Stimulated activated CD8-positive, alpha-beta memory T cell treated with anti-CD3 and anti-CD28 coated beads, Interleukin-7, amount 100 ng/mL, for 48 hours (primary cell): ENCODE data around the gene NFXL1.
"Not testable (repeated sequence)": the region's sequence is repeated elsewhere in the genome, so short reads cannot be mapped to it uniquely, and the experiment has no call there.

Source experiments
- DNase-seq, 2 donors: peaks; one replicate each; pipeline ENCODE4 v3.0.0-alpha.2; 2020; ENCODE audit warnings: low read depth in 1 of 2; ENCODE audit errors: extremely low read depth in 1 of 2

Gene NFXL1

GRCh38 chr4:47914220-47914925, at the start of gene NFXL1:
Gene NFXL1 (minus strand): TSS chr4:47914583. CDS start chr4:47914203, 380 bp downstream.
- peak; percentile 93 to 97 for DNase-seq

- DNase-seq, result no peak
These were observed 40.3 kb upstream of the NFXL1 start for GRCh38 chr4:47954677-47955076.

DNA sequence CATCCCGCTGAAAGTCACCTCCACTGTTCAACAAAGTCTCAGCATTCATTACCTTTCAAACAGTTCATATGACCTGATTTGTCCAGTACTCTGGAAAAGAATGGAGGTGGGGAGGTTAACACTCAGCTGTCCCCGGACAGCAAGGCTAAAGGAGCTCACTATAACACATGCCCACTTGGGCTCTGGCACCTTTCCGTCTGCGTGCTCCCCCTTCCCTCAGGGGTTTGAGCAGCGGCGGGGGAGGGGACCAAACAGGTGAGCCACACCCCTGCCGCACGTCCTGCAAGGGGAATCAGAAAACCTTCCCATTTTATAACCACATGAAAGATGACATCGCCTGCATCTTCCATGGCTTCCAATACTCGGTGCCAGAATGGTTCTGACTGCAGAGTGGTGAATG, 39.9 kb upstream of the NFXL1 start:
- no peak for DNase-seq

GRCh38 chr4:47945930-47946726, 31.7 kb upstream of the NFXL1 start:
- no peak for DNase-seq

DNA sequence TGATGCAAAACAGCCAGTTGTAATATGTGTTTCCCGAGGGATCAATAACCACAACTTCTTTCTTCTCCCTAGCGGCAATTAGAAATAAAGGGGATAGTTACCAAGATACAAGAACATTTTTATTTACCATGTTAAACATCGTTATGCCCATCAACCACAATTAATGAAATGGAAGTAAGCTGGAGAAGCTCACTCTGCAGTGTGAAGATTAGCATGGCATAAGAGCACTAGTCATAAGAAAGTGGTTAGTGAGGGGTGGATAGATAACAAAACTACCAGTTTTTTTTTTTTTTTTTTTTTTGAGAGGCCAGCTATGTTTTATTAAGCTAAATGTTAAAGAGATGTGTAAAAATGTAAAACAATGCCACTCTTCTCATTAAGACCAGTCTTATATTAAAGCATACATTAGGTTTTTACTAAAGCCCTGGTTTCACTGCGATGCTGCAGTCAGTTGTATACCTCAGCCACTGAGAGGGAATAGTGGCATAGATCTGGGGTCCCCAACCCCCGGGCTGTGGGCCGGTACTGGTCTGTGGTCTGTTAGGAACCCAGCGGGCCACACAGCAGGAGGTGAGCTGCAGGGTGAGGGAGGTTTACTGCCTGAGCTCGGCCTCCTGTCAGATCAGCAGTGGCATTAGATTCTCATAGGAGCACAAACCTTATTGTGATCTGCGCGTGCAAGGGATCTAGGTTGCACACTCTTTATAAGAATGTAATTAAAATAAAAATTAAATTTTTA, 27.9 kb upstream of the NFXL1 start:
- DNase-seq, result no peak

DNA sequence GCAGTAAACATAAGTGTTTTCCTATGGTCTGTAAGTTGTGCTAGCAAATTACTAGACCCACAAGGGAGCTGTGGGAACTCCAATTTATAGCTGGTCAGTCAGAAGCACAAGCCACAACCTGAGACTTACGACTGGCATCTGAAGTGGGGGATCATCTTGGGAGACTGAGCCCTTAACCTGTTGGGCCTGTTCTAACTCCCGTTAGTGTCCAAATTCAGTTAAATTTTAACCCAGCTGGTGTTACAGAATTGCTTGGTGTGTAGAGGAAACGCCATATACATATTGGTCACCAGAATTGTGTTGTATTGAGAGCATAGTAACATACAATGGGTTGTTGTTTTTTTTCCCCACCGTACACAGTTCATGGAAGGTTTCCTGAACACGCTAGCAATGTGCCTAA, 25.1 kb upstream of the NFXL1 start:
- no peak for DNase-seq

- no peak for DNase-seq
These were observed 22.0 kb upstream of the NFXL1 start for GRCh38 chr4:47936336-47936735.

DNA sequence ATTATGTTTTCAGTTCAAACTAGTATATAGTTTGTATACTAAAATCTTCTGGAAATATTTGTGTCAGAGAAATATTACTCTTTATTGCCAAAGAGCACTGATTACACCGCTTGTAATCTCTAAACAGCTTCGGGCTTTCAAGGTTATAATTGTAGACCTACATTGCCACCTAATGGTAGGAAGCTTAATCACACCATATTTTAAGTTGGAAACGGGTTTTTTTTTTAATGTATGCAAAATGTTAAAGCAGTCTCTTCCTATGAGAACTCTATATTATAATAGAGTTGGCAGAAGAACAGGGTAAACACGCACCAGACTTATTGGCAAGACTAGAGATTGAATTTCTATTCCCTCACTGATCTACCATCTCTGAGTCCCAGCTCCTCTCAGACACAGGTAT, 19.5 kb upstream of the NFXL1 start:
- DNase-seq, result no peak

DNA sequence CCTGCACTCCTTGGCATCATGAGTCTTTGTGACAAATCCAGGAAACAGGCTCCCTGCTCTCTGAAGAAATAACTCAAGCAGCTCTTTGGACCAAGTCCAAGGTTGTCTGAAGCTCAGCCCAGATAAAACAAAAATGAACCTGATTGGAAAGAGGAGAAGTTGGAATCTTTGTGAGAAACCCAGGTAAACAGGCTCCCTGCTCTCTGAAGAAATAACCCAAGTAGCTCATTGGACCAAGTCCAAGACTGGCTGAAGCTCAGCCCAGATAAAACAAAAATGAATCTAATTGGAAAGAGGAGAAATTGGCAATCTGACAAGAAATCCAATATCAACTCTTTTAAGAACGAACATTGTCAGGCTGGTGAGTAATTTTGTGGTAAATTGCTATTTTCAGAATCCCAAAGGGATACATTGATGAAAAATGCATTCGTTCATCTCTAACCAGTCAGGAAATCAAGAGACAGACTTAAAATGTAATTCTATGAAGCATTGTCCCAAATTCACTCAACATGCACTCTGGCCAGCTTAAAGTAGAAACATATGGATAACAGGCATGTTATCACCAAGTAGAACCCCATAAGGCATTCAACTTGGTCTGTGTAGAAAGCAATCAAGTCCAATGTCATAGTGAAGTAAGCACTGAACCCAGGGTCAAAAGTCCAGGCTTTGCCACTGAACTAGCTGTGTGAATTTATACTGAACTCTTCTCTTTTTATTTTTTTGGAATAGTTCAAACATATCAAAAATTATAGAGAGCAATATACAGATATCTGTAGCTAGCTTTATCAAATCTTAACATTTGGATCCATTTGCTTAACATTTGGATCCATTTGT, 16.8 kb upstream of the NFXL1 start:
- DNase-seq, result no peak

DNA sequence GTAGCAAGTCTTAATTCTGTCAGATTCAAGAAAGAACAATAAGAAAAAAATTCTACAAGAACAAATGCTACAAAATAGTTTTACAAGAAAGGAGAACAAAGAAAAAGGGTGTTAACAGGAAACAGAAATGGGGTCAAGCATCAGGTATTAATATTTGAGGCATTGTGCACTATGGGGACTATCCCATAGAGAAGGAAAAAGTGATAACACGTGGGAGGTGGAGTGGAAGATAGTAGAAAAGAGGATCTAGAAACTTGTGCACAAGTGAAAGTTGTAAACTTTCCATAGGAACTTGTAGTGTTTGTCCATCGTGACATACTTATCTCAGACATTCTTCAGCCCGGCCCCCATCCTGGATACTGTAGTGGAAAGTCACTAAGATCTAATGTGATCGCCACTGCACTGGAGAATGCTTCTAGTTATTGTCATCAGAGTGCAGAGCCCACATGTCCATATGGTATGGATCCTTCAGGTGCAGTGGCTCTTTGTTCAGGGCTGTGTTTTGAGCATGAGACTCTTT, 15.4 kb upstream of the NFXL1 start:
- no peak for DNase-seq

DNA sequence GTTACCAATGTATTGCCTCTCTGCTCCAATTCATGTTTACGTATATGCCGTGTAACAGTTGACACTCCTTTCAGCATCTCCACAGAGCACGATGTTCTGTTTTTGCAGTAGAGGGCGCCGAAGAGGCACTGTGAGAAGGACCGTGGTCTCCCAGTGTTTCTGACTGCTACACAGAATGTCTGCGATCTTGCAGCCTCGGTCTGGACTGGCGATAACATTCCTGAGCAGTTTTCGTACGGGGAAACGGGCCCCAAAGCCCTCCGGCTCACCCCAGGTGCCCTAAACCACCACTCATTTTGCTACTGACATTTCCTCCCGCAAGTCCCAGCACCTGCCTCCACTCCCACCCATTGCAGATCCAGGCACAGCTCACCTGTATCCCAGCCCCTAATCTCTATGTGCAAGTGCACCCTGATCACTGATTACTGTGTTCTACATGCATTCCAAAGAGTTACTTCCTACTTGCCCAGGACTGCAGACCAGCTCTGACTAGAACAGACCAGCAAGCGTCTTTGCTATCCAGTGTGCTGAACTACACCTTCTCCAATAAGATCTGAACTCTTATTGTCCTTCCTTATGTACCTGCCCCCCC, 12.4 kb upstream of the NFXL1 start:
- DNase-seq, result peak in 1 of 2 donors; percentile 9

DNA sequence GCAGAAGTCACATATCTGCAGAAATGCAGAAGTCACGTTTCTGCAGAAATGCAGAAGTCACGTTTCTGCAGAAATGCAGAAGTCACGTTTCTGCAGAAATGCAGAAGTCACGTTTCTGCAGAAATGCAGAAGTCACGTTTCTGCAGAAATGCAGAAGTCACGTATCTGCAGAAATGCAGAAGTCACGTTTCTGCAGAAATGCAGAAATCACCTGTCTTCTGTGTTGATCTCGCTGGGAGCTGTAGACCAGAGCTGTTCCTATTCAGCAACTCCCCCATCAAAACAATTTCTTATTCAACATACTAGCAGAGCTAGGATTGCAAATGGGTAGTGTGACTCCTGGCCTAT, 8.9 kb upstream of the NFXL1 start:
- not testable (repeated sequence) for DNase-seq

- DNase-seq, result not testable (repeated sequence)
These were observed 8.3 kb upstream of the NFXL1 start for GRCh38 chr4:47922436-47923260.

DNA sequence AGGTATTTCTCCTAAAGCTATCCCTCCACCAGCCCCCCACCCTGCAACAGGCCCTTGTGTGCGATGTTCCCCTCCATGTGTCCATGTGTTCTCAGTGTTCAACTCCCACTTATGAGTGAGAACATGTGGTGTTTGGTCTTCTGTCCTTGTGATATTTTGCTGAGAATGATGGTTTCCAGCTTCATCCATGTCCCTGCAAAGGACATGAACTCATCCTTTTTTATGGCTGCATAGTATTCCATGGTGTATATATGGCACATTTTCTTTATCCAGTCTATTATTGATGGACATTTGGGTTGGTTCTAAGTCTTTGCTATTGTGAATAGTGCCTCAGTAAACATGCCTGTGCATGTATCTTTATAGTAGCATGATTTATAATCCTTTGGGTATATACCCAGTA, 2.8 kb upstream of the NFXL1 start:
- DNase-seq, result not testable (repeated sequence)

DNA sequence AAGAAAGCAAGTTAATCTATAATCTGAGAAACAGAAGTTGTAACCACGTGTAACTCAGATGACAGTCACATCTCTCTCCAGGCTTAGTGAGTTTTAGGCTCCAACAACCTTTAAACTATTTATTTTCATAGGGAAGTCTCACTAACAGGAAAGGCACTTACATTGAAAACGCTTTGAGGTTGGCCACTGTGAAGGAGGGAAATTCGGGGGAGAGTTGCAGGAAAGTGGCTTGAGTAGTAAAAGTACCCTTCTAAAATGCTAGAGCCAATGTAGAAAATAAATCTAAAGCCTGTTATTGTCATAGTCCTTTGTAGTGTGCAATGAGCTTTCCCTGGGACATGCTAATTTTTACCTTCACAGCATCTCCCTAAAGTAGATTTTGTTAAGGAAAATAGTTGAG, 995 bp upstream of the NFXL1 start:
- DNase-seq, result no peak

GRCh38 chr4:47914926-47915237, 499 bp upstream of the NFXL1 start:
- DNase-seq, result no peak

- DNase-seq, result peak; percentile 14 to 21
These were observed 543 bp downstream of the NFXL1 start for GRCh38 chr4:47913861-47914219.

GRCh38 chr4:47913330-47913729, 1.1 kb downstream of the NFXL1 start:
- DNase-seq, result no peak

DNA sequence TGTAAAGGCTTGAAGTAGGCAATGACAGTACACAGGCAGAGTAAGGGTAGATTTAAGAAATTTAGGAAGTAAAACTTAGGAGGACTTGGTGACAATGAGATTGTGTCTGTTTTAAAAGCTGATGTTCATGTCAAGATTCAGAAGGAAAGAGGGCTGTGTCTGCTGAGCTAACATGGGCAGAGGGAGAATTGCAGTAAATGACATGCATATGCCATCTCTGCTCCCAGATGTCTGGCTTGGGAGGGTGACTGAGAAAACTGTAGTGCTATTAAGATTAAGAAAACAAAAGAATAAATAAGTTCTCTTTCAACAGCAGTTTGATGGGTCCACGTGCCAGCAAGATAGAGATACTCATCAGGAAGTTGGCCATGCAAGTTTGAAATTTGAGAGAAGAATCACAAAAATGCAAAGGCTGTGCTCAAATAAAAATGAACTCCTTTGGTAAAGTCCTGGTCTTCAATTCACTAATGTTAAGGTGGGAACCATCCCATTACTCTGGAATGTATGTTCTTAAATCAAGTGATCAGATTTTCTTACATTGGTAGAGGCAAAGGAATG, 7.2 kb downstream of the NFXL1 start:
- DNase-seq, result no peak
